GM23338 (cell line): ENCODE data around the gene SRP72. TPM values are rescaled to one million over a fixed set of nuclear protein-coding genes. Genes with fewer than 3 reads are reported as not detected.
"Not testable (repeated sequence)": the region's sequence is repeated elsewhere in the genome, so short reads cannot be mapped to it uniquely, and the experiment has no call there.

Experiments used
- ATAC-seq: fragments of 200-7000 bp; cut with Tn5 transposase; 3 replicates; pipeline ENCODE4 v1.9.1; 2020
- DNase-seq: peaks from one replicate; pipeline ENCODE4 v3.0.0-alpha.2; 2015; ENCODE audit warnings: low spot score
- H2AFZ ChIP-seq: fragments of 200-600 bp; sonication (generic); 2 replicates; pipeline ENCODE4 v1.8.0; 2016; ENCODE audit warnings: antibody characterized with exemption, mild to moderate bottlenecking, moderate library complexity
- H3F3A ChIP-seq: fragments of 200-600 bp; sonication (generic); replicated peaks from 2 replicates; pipeline ENCODE4 v1.8.0; 2017; ENCODE audit warnings: antibody characterized with exemption, mixed run types, low read depth
- H3K27ac ChIP-seq: fragments of 200-600 bp; sonication (generic); 2 replicates; pipeline ENCODE4 v1.6.1; 2016; ENCODE audit warnings: low read depth
- H3K27me3 ChIP-seq: fragments of 200-600 bp; sonication (generic); 2 replicates; pipeline ENCODE4 v1.8.0; 2016; ENCODE audit warnings: mild to moderate bottlenecking, mixed run types, moderate library complexity; ENCODE audit not compliant: insufficient read depth
- H3K36me3 ChIP-seq: fragments of 200-600 bp; sonication (generic); 2 replicates; pipeline ENCODE4 v1.8.0; 2016; ENCODE audit warnings: mild to moderate bottlenecking; ENCODE audit not compliant: insufficient read depth
- H3K4me1 ChIP-seq: fragments of 200-600 bp; sonication (generic); 2 replicates; pipeline ENCODE4 v1.8.0; 2016; ENCODE audit warnings: mild to moderate bottlenecking, moderate library complexity; ENCODE audit not compliant: insufficient read depth
- H3K4me2 ChIP-seq: fragments of 200-600 bp; sonication (generic); 2 replicates; pipeline ENCODE4 v1.7.1; 2017; ENCODE audit warnings: mixed run types
- H3K4me3 ChIP-seq: fragments of 200-600 bp; sonication (generic); 2 replicates; pipeline ENCODE4 v1.6.1; 2016; ENCODE audit warnings: mixed run types
- H3K79me2 ChIP-seq: fragments of 200-600 bp; sonication (generic); replicated peaks from 2 replicates; pipeline ENCODE4 v1.8.0; 2017; ENCODE audit warnings: mild to moderate bottlenecking; ENCODE audit not compliant: insufficient read depth
- H3K9me2 ChIP-seq: fragments of 200-600 bp; sonication (generic); 2 replicates; pipeline ENCODE4 v1.8.0; 2017; ENCODE audit not compliant: insufficient read depth
- H4K20me1 ChIP-seq: fragments of 200-600 bp; sonication (generic); replicated peaks from 2 replicates; pipeline ENCODE4 v1.8.0; 2017; ENCODE audit warnings: mild to moderate bottlenecking; ENCODE audit not compliant: insufficient read depth
- H3K27ac Mint-ChIP-seq: 2 replicates; pipeline ENCODE4 v1.8.0; 2020; ENCODE audit warnings: inconsistent platforms, mild to moderate bottlenecking, moderate library complexity, mixed read lengths
- H3K27me3 Mint-ChIP-seq: 3 replicates; pipeline ENCODE4 v1.8.0; 2022; ENCODE audit warnings: low read depth, mild to moderate bottlenecking, moderate library complexity, mixed read lengths, inconsistent platforms; ENCODE audit not compliant: insufficient read depth, poor library complexity
- H3K36me3 Mint-ChIP-seq: 3 replicates; pipeline ENCODE4 v1.8.0; 2021; ENCODE audit warnings: low read depth, mild to moderate bottlenecking, inconsistent platforms, moderate library complexity, mixed read lengths
- H3K4me1 Mint-ChIP-seq: 3 replicates; pipeline ENCODE4 v1.8.0; 2020; ENCODE audit warnings: mild to moderate bottlenecking, inconsistent platforms, mixed read lengths
- H3K4me3 Mint-ChIP-seq: 3 replicates; pipeline ENCODE4 v1.8.0; 2021; ENCODE audit warnings: moderate library complexity, mild to moderate bottlenecking, inconsistent platforms, mixed read lengths
- H3K9me3 Mint-ChIP-seq: 3 replicates; pipeline ENCODE4 v1.8.0; 2020; ENCODE audit warnings: moderate library complexity, mild to moderate bottlenecking, inconsistent platforms, mixed read lengths
- ZNF462 ChIP-seq: fragments of 250-450 bp; sonication (Bioruptor Pico); IDR thresholded peaks from 2 replicates; pipeline ENCODE4 v1.5.0; 2020; ENCODE audit warnings: mild to moderate bottlenecking, moderate library complexity
- polyA plus RNA-seq: library from polyadenylated mRNA; unstranded; fragments of >200 nt; fragmentation: Nextera tagmentation; extraction: Ambion mirVana; gene quantifications from 2 replicates; pipeline ENCODE4 v1.2.1, GENCODE V29; 2016
- total RNA-seq: library from RNA; depleted of rRNA; stranded (reverse); fragments of >200 nt; shearing (Covaris generic); gene quantifications from 2 replicates; pipeline ENCODE4 v1.2.3, GENCODE V29; 2014

Gene SRP72
- total and polyA plus RNA-seq, 2 experiments from 2014 or later: 84.6 to 174 TPM

GRCh38 chr4:56466296-56466761, 1.1 kb upstream of the SRP72 start:
- H2AFZ ChIP-seq, H3K27me3 Mint-ChIP-seq, H3K9me2 ChIP-seq, H3F3A ChIP-seq, DNase-seq, H3K27me3 ChIP-seq, ATAC-seq, H3K9me3 Mint-ChIP-seq: not testable (repeated sequence)
- Histone ChIP-seq H3K79me2 (peaks cover 54% of the 10 kb centered on the region), H3K4me2 (peak overlapping the region; percentile 88), H3K36me3 (peaks cover 17% of the 10 kb centered on the region; the same call in 1 of the 2 replicates), H3K4me3 (peak overlapping the region; percentile 97), H4K20me1 (peaks cover 15% of the 10 kb centered on the region), H3K4me1 (peaks cover 17% of the 10 kb centered on the region), H3K27ac (peak overlapping the region; percentile 87; the same call in 1 of the 2 replicates)
- Mint-ChIP-seq H3K27ac (peak overlapping the region; percentile 96), H3K4me3 (peak overlapping the region; percentile 92), H3K4me1 (peaks cover 25% of the 10 kb centered on the region), H3K36me3 (peaks cover 43% of the 10 kb centered on the region)

GRCh38 chr4:56466910-56467283, 520 bp upstream of the SRP72 start:
- peaks cover 57% of the 10 kb centered on the region for H3K79me2 ChIP-seq
- H3K27me3 ChIP-seq: no peaks in the 10 kb centered on the region
- peaks cover 9% of the 10 kb centered on the region for H4K20me1 ChIP-seq
- Mint-ChIP-seq H3K4me1 (peaks cover 25% of the 10 kb centered on the region), H3K27ac (peak overlapping the region; percentile 96), H3K4me3 (peak overlapping the region; percentile 92), H3K27me3 (peaks cover 5% of the 10 kb centered on the region), H3K36me3 (peaks cover 43% of the 10 kb centered on the region), H3K9me3 (no peaks in the 10 kb centered on the region; the same call in 2 of the 3 replicates)
- H2AFZ ChIP-seq: peak overlapping the region; percentile 90; the same call in 1 of the 2 replicates
- H3K4me2 ChIP-seq: peak overlapping the region; percentile 88
- no peaks in the 10 kb centered on the region for H3K9me2 ChIP-seq
- TF ChIP-seq ZNF462 (CRISPR knock-in tag): no peak
- H3K27ac ChIP-seq: peak overlapping the region; percentile 87
- H3K36me3 ChIP-seq: peaks cover 17% of the 10 kb centered on the region; the same call in 1 of the 2 replicates
- DNase-seq (peak; percentile 10), ATAC-seq (no peak)
- H3K4me1 ChIP-seq: peaks cover 17% of the 10 kb centered on the region
- no peaks in the 10 kb centered on the region; the same call in 1 of the 2 replicates for H3F3A ChIP-seq
- H3K4me3 ChIP-seq: peak overlapping the region; percentile 97
